Measurements from ENCODE around the gene VENTX.
"Not testable (repeated sequence)": the region's sequence is repeated elsewhere in the genome, so short reads cannot be mapped to it uniquely, and the experiment has no call there.

The VENTX gene

DNA sequence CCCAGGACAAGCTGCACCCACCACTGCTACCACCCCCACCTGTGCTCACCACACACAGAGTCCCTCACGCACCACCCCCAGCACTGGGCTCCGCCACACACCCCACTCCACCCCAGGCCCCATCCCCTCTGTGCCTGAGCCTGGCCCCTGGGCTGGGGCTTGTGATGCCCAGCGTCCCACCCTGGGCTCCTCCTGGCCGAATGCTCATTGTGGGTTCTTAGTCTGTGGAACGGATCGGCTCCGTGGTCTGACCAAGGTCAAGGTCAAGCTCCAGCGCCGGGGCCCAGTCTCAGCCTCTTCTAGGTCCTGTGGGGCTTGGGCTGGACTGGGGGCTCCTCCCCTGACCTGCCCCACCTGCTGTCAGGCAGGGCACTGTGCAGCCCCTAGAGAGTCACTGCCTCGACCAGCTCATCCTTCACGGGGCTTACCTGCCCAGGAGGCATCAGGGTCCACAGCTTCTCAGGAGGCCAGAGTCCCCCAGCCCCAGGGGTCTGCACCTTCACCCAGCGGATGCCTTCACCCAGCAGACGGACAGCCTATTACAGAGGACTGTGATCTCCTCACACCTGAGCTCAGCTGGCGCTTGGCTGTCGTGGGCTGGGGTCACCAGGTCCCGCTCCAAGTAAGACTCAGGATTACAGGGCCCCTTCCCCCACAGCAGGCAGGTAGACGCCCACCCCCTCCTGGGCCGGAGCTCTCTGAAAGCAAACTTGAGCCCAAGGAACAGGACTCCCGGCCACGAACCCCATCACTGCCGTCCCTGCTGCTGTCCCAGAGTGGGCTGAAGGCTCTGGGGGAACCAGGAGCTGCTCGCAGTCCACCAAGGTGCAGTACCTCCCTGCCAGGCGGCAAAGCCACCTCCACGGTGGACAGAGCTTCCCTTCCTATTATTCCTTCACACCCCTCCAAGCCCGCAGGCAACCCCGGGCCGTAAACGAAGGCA lies 22.9 kb upstream of the VENTX start:
- no peak for DNase-seq (ENCODE audit: low read depth, low spot score)

DNA sequence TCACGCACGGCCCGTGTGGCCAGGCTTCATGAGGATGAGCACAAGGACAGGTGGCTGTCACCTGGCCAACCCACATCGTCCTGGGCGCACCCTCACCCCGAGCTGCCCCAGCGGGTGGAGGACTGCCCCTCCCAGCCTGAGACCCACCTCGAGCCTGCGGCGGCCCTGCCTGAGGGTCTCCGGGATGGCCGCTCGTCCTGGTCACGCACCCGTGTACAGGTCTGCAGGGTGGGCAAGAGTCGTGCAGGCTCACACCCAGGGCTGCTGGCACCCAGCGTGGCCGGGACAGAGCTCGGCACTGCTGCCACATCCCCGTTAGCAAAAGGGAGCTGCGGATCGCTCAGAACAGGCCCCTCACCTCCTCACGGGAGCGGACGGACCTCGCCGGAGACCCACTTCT lies 22.1 kb upstream of the VENTX start:
- DNase-seq (ENCODE audit: low read depth, low spot score), result no peak

DNA sequence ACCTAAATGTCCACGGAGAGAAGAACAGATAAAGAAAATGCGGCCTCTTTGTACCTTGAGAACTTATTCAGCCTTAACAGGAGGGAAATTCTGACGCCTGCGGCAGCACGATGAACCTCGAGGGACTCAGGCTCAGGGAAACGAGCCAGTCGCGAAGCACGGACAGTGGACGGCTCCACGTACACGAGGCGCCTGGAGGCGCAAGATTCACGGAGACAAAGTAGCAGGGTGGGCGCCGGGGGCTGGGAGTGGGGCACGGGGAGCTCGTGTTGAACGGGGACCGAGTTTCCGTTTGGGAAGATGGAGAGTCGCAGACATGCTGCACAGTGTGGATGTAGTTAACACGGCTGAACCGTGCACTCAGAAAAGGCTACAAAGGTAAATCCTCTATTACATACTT lies 20.9 kb upstream of the VENTX start:
- DNase-seq (ENCODE audit: low read depth, low spot score), result no peak

DNA sequence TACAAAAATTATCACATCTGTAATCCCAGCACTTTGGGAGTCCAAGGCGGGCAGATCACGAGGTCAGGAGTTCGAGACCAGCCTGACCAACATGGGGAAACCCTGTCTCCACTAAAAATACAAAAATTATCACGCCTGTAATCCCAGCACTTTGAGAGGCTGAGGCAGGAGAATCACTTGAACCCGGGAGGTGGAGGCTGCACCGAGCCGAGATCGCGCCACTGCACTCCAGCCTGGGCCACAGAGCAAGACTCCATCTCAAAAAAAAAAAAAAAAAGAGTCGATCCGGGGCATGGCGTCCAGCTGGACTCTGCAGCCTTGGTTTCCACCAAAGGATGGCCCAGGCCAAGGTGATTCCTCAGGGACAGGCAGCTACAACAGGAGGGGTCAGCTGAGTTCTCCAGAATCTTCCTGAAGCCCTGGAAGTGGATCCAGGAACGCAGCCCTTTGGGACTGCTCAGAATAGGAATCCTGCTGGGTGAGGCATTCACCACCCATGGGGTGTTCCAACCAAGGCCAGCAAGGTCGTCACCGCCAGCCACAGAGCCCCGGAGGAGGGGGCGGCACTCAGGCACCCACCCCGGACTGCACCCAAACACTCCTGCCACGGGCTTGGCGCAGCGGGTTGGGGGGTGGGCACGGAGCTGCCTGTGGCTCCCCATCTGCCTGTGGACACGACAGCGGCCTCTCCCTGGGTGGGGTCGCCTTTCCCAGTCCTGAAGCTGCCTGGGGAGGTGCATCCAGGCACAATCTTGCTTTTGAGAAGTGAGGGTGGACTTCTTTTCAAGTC lies 19.7 kb upstream of the VENTX start:
- DNase-seq (ENCODE audit: low read depth, low spot score), result no peak

DNA sequence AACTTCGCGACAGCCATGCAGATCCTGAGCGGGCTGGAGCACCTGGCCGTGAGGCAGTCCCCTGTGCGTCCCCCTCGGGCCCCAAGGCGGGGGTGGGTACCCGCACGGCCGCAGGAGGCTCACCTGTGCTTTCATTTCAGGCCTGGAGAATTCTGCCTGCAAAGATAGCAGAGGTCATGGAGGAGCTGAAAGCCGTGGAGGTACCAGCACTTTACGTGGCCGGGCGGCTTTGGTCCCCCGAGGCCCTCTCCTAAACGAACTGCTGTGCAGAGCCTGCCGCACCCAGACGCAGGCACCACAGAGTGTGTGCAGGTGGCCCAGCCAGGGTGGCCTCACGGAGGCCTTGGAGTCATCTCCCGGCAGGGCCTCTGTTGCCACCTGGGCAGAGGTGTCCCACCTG lies 18.8 kb upstream of the VENTX start:
- DNase-seq (ENCODE audit: low read depth, low spot score), result no peak

DNA sequence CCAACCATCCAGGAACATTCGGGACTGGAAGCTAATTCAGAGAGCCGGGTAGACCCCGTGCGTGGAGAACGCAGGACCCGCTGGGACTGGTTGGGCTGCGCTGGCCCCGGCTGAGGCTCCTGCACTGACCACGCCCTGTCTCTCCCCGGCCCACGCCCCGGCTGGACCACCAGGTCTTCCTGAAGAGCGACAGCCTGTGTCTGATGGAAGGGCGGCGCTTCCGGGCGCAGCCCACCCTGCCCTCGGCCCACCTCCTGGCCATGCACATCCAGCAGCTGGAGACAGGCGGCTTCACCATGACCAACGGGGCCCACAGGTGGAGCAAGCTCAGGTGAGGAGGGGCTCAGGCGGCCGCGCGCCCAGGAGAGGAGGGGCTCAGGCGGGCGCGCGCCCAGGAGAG lies 17.9 kb upstream of the VENTX start:
- DNase-seq (ENCODE audit: low read depth, low spot score), result no peak

DNA sequence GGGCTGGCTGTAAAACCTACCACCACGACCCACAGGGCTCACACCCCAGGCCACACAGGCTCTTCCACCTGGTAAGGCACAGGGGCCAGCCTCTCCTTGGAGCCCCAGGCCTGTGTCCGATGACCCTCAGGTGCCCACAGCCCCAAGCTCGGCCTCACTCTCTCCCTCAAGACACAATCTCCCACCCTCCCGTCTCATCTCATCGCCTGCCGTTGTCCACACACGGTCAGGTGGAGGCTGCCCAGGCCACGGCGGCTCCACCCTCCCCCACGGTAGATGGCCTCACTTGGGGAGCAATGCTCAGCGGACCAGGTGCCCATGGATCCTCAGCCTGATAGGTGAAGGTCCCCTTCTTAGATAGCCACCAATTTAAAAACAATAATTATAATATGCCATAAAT lies 16.3 kb upstream of the VENTX start:
- DNase-seq (ENCODE audit: low read depth, low spot score), result no peak

DNA sequence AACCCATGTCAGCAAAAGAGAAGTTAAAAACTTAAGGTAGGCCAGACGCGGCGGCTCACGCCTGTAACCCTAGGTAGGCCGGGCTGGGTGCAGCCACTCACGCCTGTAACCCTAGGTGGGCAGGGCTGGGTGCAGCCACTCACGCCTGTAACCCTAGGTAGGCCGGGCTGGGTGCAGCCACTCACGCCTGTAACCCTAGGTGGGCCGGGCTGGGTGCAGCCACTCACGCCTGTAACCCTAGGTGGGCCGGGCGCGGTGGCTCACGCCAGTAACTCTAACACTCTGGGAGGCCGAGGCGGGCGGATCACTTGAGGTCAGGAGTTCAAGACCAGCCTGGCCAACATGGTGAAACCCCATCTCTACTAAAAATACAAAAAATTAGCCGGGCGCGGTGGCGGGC lies 15.9 kb upstream of the VENTX start:
- DNase-seq (ENCODE audit: low read depth, low spot score), result not testable (repeated sequence)

DNA sequence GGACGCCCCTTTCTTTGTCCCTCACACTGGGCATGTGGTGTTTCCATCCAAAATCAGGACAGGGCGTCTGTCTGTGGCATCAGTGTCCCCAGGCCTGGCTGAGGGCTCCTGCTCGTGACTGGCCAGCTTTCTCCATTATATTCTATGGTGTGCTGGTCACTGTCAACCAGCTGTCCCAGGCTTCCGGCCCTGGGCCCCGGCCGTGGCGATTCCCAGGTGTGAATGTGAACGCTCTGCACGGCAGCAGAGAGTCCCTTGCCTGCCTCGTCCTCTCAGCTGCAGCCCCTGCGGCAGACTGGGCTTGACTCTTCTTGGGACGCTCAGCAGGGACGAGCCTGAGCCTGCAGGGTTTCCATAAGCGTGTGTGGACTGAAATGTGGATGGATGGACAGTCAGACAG lies 13.6 kb upstream of the VENTX start:
- DNase-seq (ENCODE audit: low read depth, low spot score), result no peak

DNA sequence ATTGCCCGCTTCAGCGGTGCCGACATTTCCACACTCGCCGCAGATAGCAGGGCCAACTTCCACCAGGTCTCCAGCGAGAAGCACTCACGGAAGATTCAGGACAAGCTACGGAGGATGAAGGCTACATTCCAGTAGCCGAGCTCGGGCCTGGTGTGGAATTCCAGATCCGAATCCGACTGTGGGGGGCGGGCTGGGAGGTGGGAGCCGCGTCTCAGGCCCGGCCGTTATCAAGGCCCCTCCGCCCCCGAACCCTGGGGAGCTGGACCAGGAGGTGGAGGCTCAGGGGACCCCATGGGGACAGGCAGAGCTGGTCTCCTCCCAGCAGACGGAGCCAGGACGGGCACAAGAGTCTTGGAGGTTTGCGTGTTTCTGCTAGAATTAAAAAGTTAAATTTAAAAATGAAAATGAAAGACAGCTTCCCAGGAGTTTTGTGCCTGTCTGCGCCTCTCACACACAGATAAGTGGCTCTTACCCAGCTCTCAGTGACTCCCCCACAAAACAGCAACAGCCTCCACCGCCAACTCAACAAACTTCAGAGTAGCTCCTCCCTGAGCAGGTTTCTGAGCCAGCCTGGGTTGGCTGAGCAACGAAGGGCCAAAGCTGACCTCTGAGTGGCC lies 12.8 kb upstream of the VENTX start:
- DNase-seq (ENCODE audit: low read depth, low spot score), result no peak

DNA sequence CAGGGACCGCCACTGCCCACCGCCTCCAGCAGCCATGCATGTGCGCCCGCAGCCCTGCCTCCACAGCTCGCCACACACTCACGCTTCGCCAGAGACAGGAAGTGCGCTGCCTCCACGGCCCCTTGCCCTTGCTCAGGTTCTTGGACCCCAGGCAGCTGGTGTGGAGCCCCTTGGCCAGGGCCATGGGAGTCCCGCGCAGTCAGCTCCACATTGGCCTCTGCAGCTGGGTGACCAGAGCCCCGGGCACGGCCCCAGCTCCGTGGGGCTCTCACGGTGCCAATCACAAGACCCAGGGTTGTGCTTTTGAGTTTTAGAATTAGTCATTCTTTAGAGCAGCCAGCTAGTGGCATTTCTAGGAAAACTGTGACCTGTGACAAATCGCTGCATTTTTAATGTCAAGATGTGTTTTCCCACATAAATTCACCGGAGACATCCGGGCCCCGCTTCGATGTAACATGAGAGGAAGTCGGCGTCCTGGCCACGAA lies 11.9 kb upstream of the VENTX start:
- DNase-seq (ENCODE audit: low read depth, low spot score), result no peak

DNA sequence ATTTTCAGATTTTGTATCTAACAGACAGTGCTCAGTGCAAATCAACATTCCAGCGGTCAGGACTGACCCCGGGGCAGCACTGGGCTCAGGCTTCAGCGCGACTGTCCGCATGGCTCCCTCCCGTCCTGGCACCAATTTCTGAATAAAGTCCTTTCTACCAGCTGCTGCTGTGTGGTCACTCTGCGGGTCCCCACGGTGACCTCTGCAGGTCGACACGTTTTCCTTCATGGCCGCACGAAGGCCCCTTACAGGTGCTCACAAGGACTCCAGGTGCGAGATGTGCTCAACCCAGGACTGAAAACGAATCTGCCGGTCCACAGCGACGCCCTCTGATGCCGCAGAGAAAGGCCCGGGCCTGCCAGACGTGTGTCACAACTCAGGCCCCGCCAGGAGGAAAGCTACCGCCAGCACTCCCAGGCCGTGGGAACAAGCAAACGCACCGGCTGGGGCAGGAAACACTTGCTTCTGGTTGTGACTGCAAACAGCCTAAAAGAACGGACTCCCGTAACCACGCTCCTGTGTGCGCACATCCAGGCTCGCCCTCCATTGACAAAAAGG lies 11.3 kb upstream of the VENTX start:
- DNase-seq (ENCODE audit: low read depth, low spot score), result no peak

DNA sequence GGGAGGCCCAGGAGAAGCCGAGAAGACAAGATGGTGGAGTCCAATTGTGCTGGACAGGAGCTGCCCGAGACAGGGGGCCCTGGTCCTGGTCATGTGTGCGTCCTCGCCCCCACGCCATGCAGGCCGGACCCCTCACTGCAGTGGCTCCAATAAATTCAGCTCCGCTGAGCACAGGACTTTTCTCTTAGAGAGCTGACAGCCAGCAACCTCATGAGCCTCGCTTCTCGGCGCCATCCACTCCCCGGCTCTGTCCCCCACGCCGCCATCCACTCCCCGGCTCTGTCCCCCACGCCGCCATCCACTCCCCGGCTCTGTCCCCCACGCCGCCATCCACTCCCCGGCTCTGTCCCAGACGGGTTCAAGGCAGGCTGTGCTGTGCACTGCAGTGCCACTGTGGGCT lies 10.4 kb upstream of the VENTX start:
- no peak for DNase-seq (ENCODE audit: low read depth, low spot score)

DNA sequence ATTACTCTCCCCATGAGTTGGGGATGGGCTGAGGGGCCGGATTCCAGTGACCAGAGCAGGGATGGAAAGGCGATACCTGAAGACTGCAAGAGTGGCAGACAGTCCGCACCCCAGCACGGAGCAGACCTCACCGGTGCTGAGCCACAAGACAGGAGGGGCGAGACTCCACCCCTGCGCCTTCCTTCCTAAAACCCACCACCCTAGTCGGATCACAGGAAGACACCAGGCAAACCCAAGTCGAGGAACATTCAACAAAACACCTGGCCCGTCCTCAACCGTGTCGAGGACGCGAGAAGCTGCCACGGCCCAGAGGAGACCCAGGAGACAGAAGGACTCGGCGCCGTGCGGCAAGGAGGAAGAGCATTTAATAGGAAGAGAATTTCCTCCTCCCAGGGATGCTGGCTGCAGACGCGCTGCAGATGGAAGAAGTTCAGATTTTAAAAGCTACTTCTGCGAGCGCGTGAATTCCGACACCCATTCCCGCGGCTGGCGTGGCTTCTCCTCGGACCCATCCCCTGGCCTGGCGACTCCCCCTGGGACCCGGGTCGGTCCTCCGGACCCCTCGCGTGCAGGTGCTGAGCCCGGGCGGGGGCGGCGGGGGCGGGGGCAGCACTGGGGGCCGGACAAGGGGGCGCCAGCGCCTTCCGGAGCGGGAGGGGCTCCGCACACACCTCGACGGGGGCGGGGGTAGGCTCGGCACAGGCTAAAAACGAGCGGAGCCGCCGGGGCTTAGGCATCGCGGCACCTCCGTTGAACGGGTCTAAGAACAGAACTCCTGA lies 8.2 kb upstream of the VENTX start:
- no peak for DNase-seq (ENCODE audit: low read depth, low spot score)

DNA sequence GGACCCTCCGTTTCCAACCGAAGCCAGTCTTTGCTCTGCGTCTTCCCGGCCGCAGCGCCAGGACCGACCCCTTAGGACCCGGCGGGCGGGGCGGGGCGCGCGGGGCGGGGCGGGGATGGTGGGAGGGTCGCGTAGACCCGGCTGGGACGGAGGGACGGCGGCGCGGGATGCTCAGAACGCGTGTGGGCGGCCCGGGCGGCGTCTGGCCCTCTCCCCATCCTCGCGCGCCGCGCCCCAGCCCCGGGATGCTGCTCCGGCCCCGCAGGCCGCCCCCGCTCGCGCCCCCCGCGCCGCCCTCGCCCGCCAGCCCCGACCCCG lies 7.7 kb upstream of the VENTX start, which contains the start of gene UTF1:
TSS of gene UTF1 (plus strand) at position 174 of the 318 bp plus-strand sequence. CDS start at position 246, 72 bp downstream.
- DNase-seq (ENCODE audit: low read depth, low spot score), result no peak

DNA sequence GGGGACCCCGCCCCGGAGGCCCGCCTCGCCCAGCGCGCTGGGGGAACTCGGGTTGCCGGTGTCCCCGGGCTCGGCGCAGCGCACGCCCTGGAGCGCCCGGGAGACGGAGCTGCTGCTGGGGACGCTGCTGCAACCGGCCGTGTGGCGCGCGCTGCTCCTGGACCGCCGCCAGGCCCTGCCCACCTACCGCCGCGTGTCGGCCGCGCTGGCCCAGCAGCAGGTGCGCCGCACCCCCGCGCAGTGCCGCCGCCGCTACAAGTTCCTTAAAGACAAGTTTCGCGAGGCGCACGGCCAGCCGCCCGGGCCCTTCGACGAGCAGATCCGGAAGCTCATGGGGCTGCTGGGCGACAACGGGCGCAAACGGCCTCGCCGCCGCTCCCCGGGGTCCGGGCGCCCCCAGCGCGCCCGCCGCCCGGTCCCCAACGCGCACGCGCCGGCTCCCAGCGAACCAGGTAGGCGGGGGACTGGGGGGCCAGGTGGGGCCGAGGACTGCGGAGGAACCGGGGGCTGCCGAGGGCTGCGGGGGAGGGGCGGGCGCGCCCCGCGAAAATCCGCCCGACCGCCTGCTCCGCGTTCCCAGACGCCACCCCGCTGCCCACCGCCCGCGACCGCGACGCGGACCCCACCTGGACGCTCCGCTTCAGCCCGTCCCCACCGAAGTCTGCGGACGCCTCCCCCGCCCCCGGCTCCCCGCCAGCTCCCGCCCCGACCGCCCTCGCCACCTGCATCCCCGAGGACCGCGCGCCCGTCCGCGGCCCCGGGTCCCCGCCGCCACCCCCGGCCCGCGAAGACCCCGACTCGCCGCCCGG lies 7.1 kb upstream of the VENTX start:
- no peak for DNase-seq (ENCODE audit: low read depth, low spot score)

DNA sequence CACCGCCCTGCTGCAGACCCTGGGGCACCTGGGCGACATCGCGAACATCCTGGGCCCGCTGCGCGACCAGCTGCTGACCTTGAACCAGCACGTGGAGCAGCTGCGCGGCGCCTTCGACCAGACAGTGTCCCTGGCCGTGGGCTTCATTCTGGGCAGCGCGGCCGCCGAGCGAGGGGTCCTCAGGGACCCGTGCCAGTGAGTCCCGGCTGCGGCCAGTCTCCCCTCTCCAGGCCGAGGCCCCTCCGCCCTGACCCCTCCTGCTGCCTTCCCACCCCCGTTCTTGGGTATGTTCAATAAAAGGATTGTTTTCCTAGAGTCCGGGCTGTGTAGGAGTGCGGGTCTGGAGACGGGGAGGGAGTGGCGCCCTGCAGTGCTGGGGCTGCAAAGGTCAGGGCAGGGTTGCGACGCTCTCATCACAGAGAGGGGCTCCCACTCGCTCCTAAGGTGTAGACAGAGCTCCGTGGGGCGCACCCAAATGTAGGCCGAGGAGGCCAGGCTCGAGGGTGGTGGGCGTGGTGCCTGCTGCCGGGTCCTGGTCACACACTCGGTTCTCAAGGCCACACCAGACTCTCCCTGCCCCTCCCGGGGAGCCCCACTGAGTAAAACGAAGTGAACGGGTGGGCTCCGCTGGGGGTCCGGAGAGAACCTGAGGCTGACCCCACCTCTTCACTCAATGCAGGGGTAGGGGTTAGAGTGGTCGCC lies 6.3 kb upstream of the VENTX start:
- DNase-seq (ENCODE audit: low read depth, low spot score), result no peak

DNA sequence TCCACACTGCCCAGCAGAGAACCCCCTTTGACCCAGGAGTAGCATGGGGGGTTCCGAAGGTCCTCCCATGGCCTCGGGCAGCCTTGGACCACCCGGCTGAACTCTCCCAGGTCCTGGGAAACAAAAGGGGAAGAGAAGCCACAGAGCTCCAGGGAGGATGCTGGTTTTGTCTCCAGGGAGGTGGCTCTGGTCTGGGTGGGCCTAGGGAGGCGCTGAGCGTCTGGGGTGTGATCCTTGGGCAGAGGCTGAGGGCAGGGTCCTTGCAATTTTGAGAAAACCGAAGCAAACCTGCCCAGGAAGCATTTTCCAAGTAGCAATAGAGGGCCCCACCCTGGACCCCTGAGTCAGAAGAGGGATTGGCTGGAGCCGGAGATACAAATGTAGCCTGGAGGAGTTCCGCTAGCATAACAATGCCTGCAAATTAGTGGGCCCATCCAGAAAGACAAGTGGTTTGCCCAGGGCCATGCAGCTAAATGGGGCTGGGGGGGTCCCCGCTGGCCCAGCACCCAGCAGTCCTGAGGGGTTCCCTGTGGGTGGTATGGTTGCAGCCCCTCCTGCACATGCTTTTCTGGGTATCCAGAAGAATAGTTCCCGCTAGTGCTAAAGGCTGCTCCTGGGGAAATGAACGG lies 5.6 kb upstream of the VENTX start:
- DNase-seq (ENCODE audit: low read depth, low spot score), result no peak

DNA sequence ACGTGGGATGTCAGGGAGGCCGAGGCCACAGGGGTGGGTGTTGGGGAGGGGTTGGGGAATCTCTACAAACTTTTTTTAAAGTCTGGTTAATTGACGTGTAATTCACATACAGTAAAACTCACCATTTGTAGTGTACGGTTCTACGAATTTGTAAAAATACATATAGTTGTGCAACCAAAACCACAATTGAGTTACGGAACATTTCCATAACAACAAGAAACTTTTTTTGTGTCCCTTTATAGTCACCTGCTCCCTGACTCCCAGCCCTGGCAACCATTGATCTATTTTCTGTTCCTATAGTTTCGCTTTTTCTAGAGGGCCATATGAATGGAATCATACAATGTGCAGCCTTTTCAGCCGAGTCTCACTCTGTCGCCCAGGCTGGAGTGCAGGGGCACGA lies 2.9 kb upstream of the VENTX start:
- not testable (repeated sequence) for DNase-seq (ENCODE audit: low read depth, low spot score)

All from activated CD4-positive, CD25-positive, alpha-beta regulatory T cell treated with anti-CD3 and anti-CD28 coated beads, Interleukin-2, amount 50 U/mL, for 16 hours (primary cell).